Measurements from ENCODE around the gene TTN.

GRCh38 chr2:178764097-178764496 lies 43.1 kb downstream of the TTN start:
- TF ChIP-seq CTCF (IDR thresholded peaks at IDR 0.05) (no peak), EZH2 (IDR thresholded peaks at IDR 0.05; ENCODE audit: borderline replicate concordance, insufficient read depth, low read depth, low read length, poor library complexity, severe bottlenecking) (no peak)

Measured in B cell (primary cell).